IMR-90 (cell line): ENCODE results near the gene SEH1L. TPM values are rescaled to one million over a fixed set of nuclear protein-coding genes. Genes with fewer than 3 reads are reported as not detected.

Source experiments
- ATAC-seq: fragments of 200-7000 bp; cut with Tn5 transposase; 2 replicates; pipeline ENCODE4 v1.9.1; 2020; ENCODE audit warnings: low read depth, mild to moderate bottlenecking, moderate library complexity
- BruUV-seq: library from RNA; stranded (reverse); fragments of 400-500 nt; replicated peaks from 2 replicates; lab custom pipeline; 2021; lab: Mats Ljungman, UMichigan
- CTCF ChIA-PET: fragments of 300-600 bp; formaldehyde crosslinking; extraction: SDS; loops from one replicate; lab custom pipeline; 2021; ENCODE audit warnings: antibody characterized with exemption; lab: Yijun Ruan, JAX
- POLR2A ChIA-PET: fragments of 300-600 bp; sonication (Branson Sonifier 250); formaldehyde crosslinking; loops from one replicate; lab custom pipeline; 2022; ENCODE audit warnings: antibody characterized with exemption; ENCODE audit not compliant: unreplicated experiment; lab: Charles Lee
- DNase-seq: peaks from one replicate; pipeline ENCODE4 v3.0.0; 2013
- H2AFZ ChIP-seq: replicated peaks from 2 replicates; pipeline ENCODE3; 2013; ENCODE audit warnings: low read length, mild to moderate bottlenecking; ENCODE audit not compliant: poor library complexity
- H2AK5ac ChIP-seq: 2 replicates; pipeline ENCODE4 v1.6.1; 2013; ENCODE audit warnings: low read depth, low read length, inconsistent platforms
- H2AK9ac ChIP-seq: replicated peaks from 2 replicates; pipeline ENCODE3; 2013; ENCODE audit warnings: mild to moderate bottlenecking, low read depth, low read length, moderate library complexity; ENCODE audit not compliant: poor library complexity
- H2BK120ac ChIP-seq: 2 replicates; pipeline ENCODE4 v1.6.1; 2013; ENCODE audit warnings: low read depth, low read length, inconsistent platforms
- H2BK15ac ChIP-seq: 3 replicates; pipeline ENCODE4 v1.6.1; 2013; ENCODE audit warnings: low read depth, low read length, inconsistent platforms
- H2BK20ac ChIP-seq: 2 replicates; pipeline ENCODE4 v1.6.1; 2013; ENCODE audit warnings: low read depth, mild to moderate bottlenecking, inconsistent platforms, low read length, moderate library complexity
- H2BK5ac ChIP-seq: 2 replicates; pipeline ENCODE4 v1.6.1; 2013; ENCODE audit warnings: mild to moderate bottlenecking, low read depth, low read length, inconsistent platforms; ENCODE audit not compliant: poor library complexity, severe bottlenecking
- H3K14ac ChIP-seq: replicated peaks from 2 replicates; pipeline ENCODE4 v1.6.1; 2013; ENCODE audit warnings: low read depth, low read length, inconsistent platforms
- H3K18ac ChIP-seq: 2 replicates; pipeline ENCODE4 v1.6.1; 2013; ENCODE audit warnings: low read depth, low read length, control low read depth
- H3K23ac ChIP-seq: 2 replicates; pipeline ENCODE4 v1.6.1; 2013; ENCODE audit warnings: low read depth, low read length, inconsistent platforms
- H3K27ac ChIP-seq: 2 replicates; pipeline ENCODE4 v1.5.1; 2013; ENCODE audit warnings: mild to moderate bottlenecking, control low read depth, low read length; ENCODE audit not compliant: insufficient read depth
- H3K27me3 ChIP-seq: 2 replicates; pipeline ENCODE4 v1.6.1; 2013; ENCODE audit warnings: low read length; ENCODE audit not compliant: control insufficient read depth, insufficient read depth
- H3K36me3 ChIP-seq: 2 replicates; pipeline ENCODE4 v1.6.1; 2013; ENCODE audit warnings: low read length, mixed read lengths; ENCODE audit not compliant: control insufficient read depth, insufficient read depth
- H3K4ac ChIP-seq: 2 replicates; pipeline ENCODE4 v1.6.1; 2013; ENCODE audit warnings: low read depth, low read length, inconsistent platforms
- H3K4me1 ChIP-seq: 2 replicates; pipeline ENCODE4 v1.6.1; 2013; ENCODE audit warnings: low read length, mixed read lengths; ENCODE audit not compliant: control insufficient read depth, insufficient read depth
- H3K4me2 ChIP-seq: 2 replicates; pipeline ENCODE4 v1.6.1; 2013; ENCODE audit warnings: low read depth, mild to moderate bottlenecking, control low read depth, low read length, moderate library complexity
- H3K4me3 ChIP-seq: 2 replicates; pipeline ENCODE4 v1.5.1; 2013; ENCODE audit warnings: low read depth, mild to moderate bottlenecking, control low read depth, low read length, moderate library complexity; ENCODE audit not compliant: insufficient read depth
- H3K56ac ChIP-seq: 2 replicates; pipeline ENCODE4 v1.6.1; 2013; ENCODE audit warnings: low read length, inconsistent platforms; ENCODE audit not compliant: insufficient read depth; ENCODE audit errors: extremely low read depth
- H3K79me1 ChIP-seq, 2 experiments: 2 replicates each; pipeline ENCODE4 v1.6.1; 2013; ENCODE audit warnings: low read length in 2 of 2, inconsistent platforms in 1 of 2, low read depth in 1 of 2
- H3K9ac ChIP-seq: 2 replicates; pipeline ENCODE4 v1.6.1; 2013; ENCODE audit warnings: low read depth, low read length, control low read depth
- H3K9me1 ChIP-seq: 2 replicates; pipeline ENCODE4 v1.6.1; 2013; ENCODE audit warnings: low read length, inconsistent platforms; ENCODE audit not compliant: insufficient read depth
- H3K9me3 ChIP-seq: 2 replicates; pipeline ENCODE4 v1.6.1; 2013; ENCODE audit warnings: low read length; ENCODE audit not compliant: control insufficient read depth, insufficient read depth
- H4K20me1 ChIP-seq: 2 replicates; pipeline ENCODE4 v1.6.1; 2013; ENCODE audit warnings: low read length, inconsistent platforms; ENCODE audit not compliant: insufficient read depth
- H4K5ac ChIP-seq: 2 replicates; pipeline ENCODE4 v1.6.1; 2013; ENCODE audit warnings: mild to moderate bottlenecking, low read depth, low read length, control low read depth
- H4K8ac ChIP-seq, 2 experiments: 2 replicates each; pipeline ENCODE4 v1.6.1; 2013; ENCODE audit warnings: low read depth in 2 of 2, low read length in 2 of 2, control low read depth in 1 of 2, inconsistent platforms in 1 of 2
- H4K91ac ChIP-seq: 2 replicates; pipeline ENCODE4 v1.6.1; 2013; ENCODE audit warnings: low read depth, low read length, inconsistent platforms; ENCODE audit not compliant: insufficient read depth
- BHLHE40 ChIP-seq: fragments of 150-350 bp; IDR thresholded peaks from 2 replicates; pipeline ENCODE4 v1.6.1; 2016; ENCODE audit warnings: mild to moderate bottlenecking, low read depth, low read length
- CEBPB ChIP-seq: IDR thresholded peaks from 2 replicates; pipeline ENCODE4 v1.6.1; 2012; ENCODE audit warnings: low read depth, low read length, improper control_type of control experiment
- CTCF ChIP-seq: conservative IDR thresholded peaks from 2 replicates; pipeline ENCODE4 v1.5.1; 2012; ENCODE audit warnings: mild to moderate bottlenecking, low read depth, low read length, improper control_type of control experiment
- FOS ChIP-seq: fragments of 150-350 bp; IDR thresholded peaks from 2 replicates; pipeline ENCODE4 v1.6.1; 2016; ENCODE audit warnings: low read depth, low read length
- MAFK ChIP-seq: IDR thresholded peaks from 2 replicates; pipeline ENCODE4 v1.6.1; 2012; ENCODE audit warnings: low read depth, low read length, improper control_type of control experiment
- MAZ ChIP-seq: IDR thresholded peaks from 2 replicates; pipeline ENCODE4 v1.6.1; 2012; ENCODE audit warnings: low read depth, mild to moderate bottlenecking, low read length, improper control_type of control experiment, moderate library complexity, borderline replicate concordance
- MXI1 ChIP-seq: IDR thresholded peaks from 2 replicates; pipeline ENCODE4 v1.6.1; 2012; ENCODE audit warnings: low read depth, mild to moderate bottlenecking, low read length, moderate library complexity, borderline replicate concordance
- NFE2L2 ChIP-seq: fragments of 150-350 bp; IDR thresholded peaks from 2 replicates; pipeline ENCODE4 v1.6.1; 2016; ENCODE audit warnings: low read depth, mild to moderate bottlenecking, low read length
- POLR2A ChIP-seq: IDR thresholded peaks from 2 replicates; pipeline ENCODE4 v1.6.1; 2012; ENCODE audit warnings: mild to moderate bottlenecking, low read depth, low read length
- RAD21 ChIP-seq: IDR thresholded peaks from 2 replicates; pipeline ENCODE4 v1.6.1; 2012; ENCODE audit warnings: low read length, improper control_type of control experiment
- RCOR1 ChIP-seq: IDR thresholded peaks from 2 replicates; pipeline ENCODE4 v1.6.1; 2012; ENCODE audit warnings: mild to moderate bottlenecking, low read length, improper control_type of control experiment; ENCODE audit not compliant: insufficient replicate concordance
- SMC3 ChIP-seq: fragments of 150-350 bp; IDR thresholded peaks from 2 replicates; pipeline ENCODE4 v1.6.1; 2016; ENCODE audit warnings: low read depth, mild to moderate bottlenecking, antibody characterized with exemption, low read length, moderate library complexity
- USF2 ChIP-seq: fragments of 150-350 bp; IDR thresholded peaks from 2 replicates; pipeline ENCODE4 v1.6.1; 2017; ENCODE audit warnings: mild to moderate bottlenecking, antibody characterized with exemption, low read length, low read depth
- WGBS, 2 experiments: methylation state at CpG; one replicate each; pipeline versions ENCODE4 v1.1.5 to v1.1.7; 2013; ENCODE audit warnings: missing lambda C conversion rate in 2 of 2; ENCODE audit not compliant: insufficient read length in 1 of 2; ENCODE audit errors: extremely low coverage in 2 of 2; 5-methylcytosine and 5-hydroxymethylcytosine counted together
- dilution Hi-C: fragments of 300-500 bp; cut with HindIII; formaldehyde crosslinking; loops from one replicate; pipeline ENCODE4 v1.14.3; 2018; ENCODE audit warnings: low sequenced_read_pairs; ENCODE audit not compliant: unreplicated experiment
- in situ Hi-C: fragments of 300-500 bp; cut with MboI; formaldehyde crosslinking; loops from 3 replicates; pipeline ENCODE4 v1.14.3; 2019; ENCODE audit warnings: low sequenced_read_pairs, inconsistent platforms, mixed read lengths
- intact Hi-C: fragments of 100-400 bp; cut with micrococcal nuclease; formaldehyde crosslinking; loops from 2 replicates; pipeline ENCODE4 v1.10.0; 2022
- polyA plus RNA-seq, 3 experiments: library from polyadenylated mRNA; depleted of rRNA; stranded (reverse); fragments of >200 nt; gene quantifications; 2 replicates each; pipeline ENCODE4 v1.2.3, GENCODE V29; 2012; ENCODE audit warnings: low replicate concordance in 1 of 3
- total RNA-seq: library from RNA; depleted of rRNA; stranded (reverse); fragments of >200 nt; gene quantifications from 2 replicates; pipeline ENCODE4 v1.2.3, GENCODE V29; 2012

SEH1L gene
- total and polyA plus RNA-seq, 2 of the 4 experiments (the other 2 are of a cell fraction), result 27.6 to 45.5 TPM

GRCh38 chr18:12911025-12911928 is 36.5 kb upstream of the SEH1L start:
- no peaks in the 10 kb centered on the region for H3K79me1 ChIP-seq
- H3K56ac ChIP-seq, result no peak overlapping the region; the same call in 1 of the 2 replicates
- in situ Hi-C loops (no loop called here), intact Hi-C loops (no loop called here), dilution Hi-C loops (no loop called here)
- H3K27ac ChIP-seq, result no peak overlapping the region
- DNase-seq, result no peak
- H3K4ac ChIP-seq, result no peak overlapping the region
- ChIA-PET POLR2A (no interaction called here), CTCF (no interaction called here)
- H3K23ac ChIP-seq, result no peak overlapping the region
- no peak overlapping the region for H4K91ac ChIP-seq
- no TSS peak for BruUV-seq
- H3K4me2 ChIP-seq, result no peak overlapping the region
- no peak overlapping the region for H2BK20ac ChIP-seq
- no peak overlapping the region; the same call in 1 of the 2 replicates for H3K18ac ChIP-seq
- H2BK15ac ChIP-seq, result no peak overlapping the region; the same call in 2 of the 3 replicates
- H3K9me3 ChIP-seq, result peaks cover 13% of the 10 kb centered on the region; the same call in 1 of the 2 replicates
- no peak for TF ChIP-seq MXI1
- no peak for TF ChIP-seq CEBPB
- no peak for TF ChIP-seq USF2
- TF ChIP-seq CTCF, result no peak
- TF ChIP-seq BHLHE40, result no peak
- TF ChIP-seq MAZ, result no peak
- TF ChIP-seq POLR2A, result no peak
- TF ChIP-seq RCOR1, result no peak
- TF ChIP-seq RAD21, result no peak
- TF ChIP-seq SMC3, result no peak
- TF ChIP-seq MAFK, result no peak
- TF ChIP-seq FOS, result no peak
- no peak for TF ChIP-seq NFE2L2
- H3K9me1 ChIP-seq, result peaks cover 8% of the 10 kb centered on the region; the same call in 1 of the 2 replicates
- ATAC-seq, result no peak
- H2AK5ac ChIP-seq, result no peak overlapping the region
- H2BK5ac ChIP-seq, result no peak overlapping the region
- H4K8ac ChIP-seq, result no peak overlapping the region
- H3K4me3 ChIP-seq, result no peak overlapping the region
- no peaks in the 10 kb centered on the region; the same call in 1 of the 2 replicates for H3K27me3 ChIP-seq
- no peak overlapping the region for H3K9ac ChIP-seq
- H2AK9ac ChIP-seq, result no peak overlapping the region
- H4K20me1 ChIP-seq, result peaks cover 4% of the 10 kb centered on the region; the same call in 1 of the 2 replicates
- WGBS, 2 experiments, result 47% methylated on average over 35 of the region's 75 CpGs; no CpG with 5 or more reads in 1 of the 2 experiments
- no peak overlapping the region for H2BK120ac ChIP-seq
- no peak overlapping the region for H3K14ac ChIP-seq
- no peaks in the 10 kb centered on the region for H3K36me3 ChIP-seq
- H4K5ac ChIP-seq, result no peak overlapping the region; the same call in 1 of the 2 replicates
- H2AFZ ChIP-seq, result peak overlapping the region; percentile 89
- H3K4me1 ChIP-seq, result peaks cover 10% of the 10 kb centered on the region
